ENCODE results near the gene COA1. TPM values are rescaled to one million over a fixed set of nuclear protein-coding genes. Genes with fewer than 3 reads are reported as not detected.
A peak's percentile ranks its signal among the peaks of the same experiment; 100 is the strongest.

The COA1 gene
- total and polyA plus RNA-seq, 8 donors, result 41.5 to 89.2 (median 75.6) TPM

- no peaks in the 10 kb centered on the region for H3K27me3 ChIP-seq
- H3K36me3 ChIP-seq, result peaks cover 0 to 3% of the 10 kb centered on the region in 2 donors
- DNase-seq (no peak), ATAC-seq (no peak)
- TF ChIP-seq, protein P1, sequence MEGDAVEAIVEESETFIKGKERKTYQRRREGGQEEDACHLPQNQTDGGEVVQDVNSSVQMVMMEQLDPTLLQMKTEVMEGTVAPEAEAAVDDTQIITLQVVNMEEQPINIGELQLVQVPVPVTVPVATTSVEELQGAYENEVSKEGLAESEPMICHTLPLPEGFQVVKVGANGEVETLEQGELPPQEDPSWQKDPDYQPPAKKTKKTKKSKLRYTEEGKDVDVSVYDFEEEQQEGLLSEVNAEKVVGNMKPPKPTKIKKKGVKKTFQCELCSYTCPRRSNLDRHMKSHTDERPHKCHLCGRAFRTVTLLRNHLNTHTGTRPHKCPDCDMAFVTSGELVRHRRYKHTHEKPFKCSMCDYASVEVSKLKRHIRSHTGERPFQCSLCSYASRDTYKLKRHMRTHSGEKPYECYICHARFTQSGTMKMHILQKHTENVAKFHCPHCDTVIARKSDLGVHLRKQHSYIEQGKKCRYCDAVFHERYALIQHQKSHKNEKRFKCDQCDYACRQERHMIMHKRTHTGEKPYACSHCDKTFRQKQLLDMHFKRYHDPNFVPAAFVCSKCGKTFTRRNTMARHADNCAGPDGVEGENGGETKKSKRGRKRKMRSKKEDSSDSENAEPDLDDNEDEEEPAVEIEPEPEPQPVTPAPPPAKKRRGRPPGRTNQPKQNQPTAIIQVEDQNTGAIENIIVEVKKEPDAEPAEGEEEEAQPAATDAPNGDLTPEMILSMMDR (IDR thresholded peaks at IDR 0.05), result no peak
- intact Hi-C loops (cut with DNase I), result no loop called here
- no peak overlapping the region for H3K4me3 ChIP-seq
- peaks cover 0 to 53% of the 10 kb centered on the region in 2 donors for H3K4me1 ChIP-seq
- no peaks in the 10 kb centered on the region for H3K9me3 ChIP-seq
- H3K27ac ChIP-seq, result peak overlapping the region in 1 of 2 donors; percentile 6
These were observed 138.3 kb downstream of the COA1 start for GRCh38 chr7:43590862-43591557.

DNA sequence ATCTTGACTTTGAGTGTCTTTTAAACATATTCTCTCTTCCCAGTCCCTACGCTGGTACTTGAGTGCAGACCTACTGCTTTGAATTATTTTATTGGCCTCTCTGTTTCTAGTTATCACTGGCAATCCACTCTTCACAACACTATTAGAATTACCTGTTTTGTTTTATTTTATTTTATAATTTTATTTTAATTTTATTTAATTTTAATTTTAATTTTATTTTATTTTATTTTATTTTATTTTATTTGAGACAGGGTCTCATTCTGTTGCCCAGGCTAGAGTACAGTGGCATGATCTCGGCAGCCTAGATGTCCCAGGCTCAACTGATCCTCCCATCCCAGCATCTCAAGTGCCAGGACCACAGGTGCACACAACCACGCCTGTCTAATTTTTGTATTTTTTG, 139.6 kb downstream of the COA1 start:
- DNase-seq, result no peak
- Histone ChIP-seq H3K9me3 (no peaks in the 10 kb centered on the region), H3K4me1 (peaks cover 0 to 66% of the 10 kb centered on the region in 2 donors), H3K4me3 (no peak overlapping the region), H3K27ac (no peak overlapping the region), H3K36me3 (no peaks in the 10 kb centered on the region), H3K27me3 (no peaks in the 10 kb centered on the region)
- TF ChIP-seq, protein P1 (IDR thresholded peaks at IDR 0.05), result no peak
- no peak for ATAC-seq
- intact Hi-C loops (cut with DNase I), result loop anchor here in 1 of 2 donors (10.0 kb wide), 1 partner anchor 255 kb away; no protein-coding TSS in a partner anchor

Other genes with a start within 250 kb of the COA1 start
- gene STK17A, start 146.4 kb downstream of the COA1 start, total RNA-seq, result 10 to 100 TPM; 34.9 to 38.4 TPM
- 10 to 100 TPM; 25.9 to 34.5 (median 31.2) TPM for gene STK17A, start 146.4 kb downstream of the COA1 start, polyA plus RNA-seq (ENCODE audit: insufficient read length in 6 of 6)
- gene BLVRA, start 29.2 kb upstream of the COA1 start, total RNA-seq, result 10 to 100 TPM; 78.1 to 83.8 TPM
- 10 to 100 TPM; 38.0 to 47.5 (median 42.7) TPM for gene BLVRA, start 29.2 kb upstream of the COA1 start, polyA plus RNA-seq (ENCODE audit: insufficient read length in 6 of 6)
- 10 to 100 TPM; 80.9 to 87.6 TPM for gene MRPS24, start 140.0 kb upstream of the COA1 start, total RNA-seq
- 10 to 100 TPM; 63.2 to 68.5 (median 65.8) TPM for gene MRPS24, start 140.0 kb upstream of the COA1 start, polyA plus RNA-seq (ENCODE audit: insufficient read length in 6 of 6)
- gene URGCP, start 177.1 kb upstream of the COA1 start, total RNA-seq, result 10 to 100 TPM; 25.5 to 29.9 TPM
- gene URGCP, start 177.1 kb upstream of the COA1 start, polyA plus RNA-seq (ENCODE audit: insufficient read length in 6 of 6), result 10 to 100 TPM; 30.5 to 37.5 (median 31.5) TPM
- 10 to 100 TPM; 25.7 to 26.4 TPM for gene UBE2D4, start 196.9 kb upstream of the COA1 start, total RNA-seq
- 10 to 100 TPM; 15.2 to 20.0 (median 16.1) TPM for gene UBE2D4, start 196.9 kb upstream of the COA1 start, polyA plus RNA-seq (ENCODE audit: insufficient read length in 6 of 6)